Fibroblast of mammary gland (primary cell): ENCODE data around the gene PDZRN3.
A peak's percentile ranks its signal among the peaks of the same experiment; 100 is the strongest.

ENCODE experiments used
- DNase-seq: peaks from one replicate; pipeline ENCODE4 v3.0.0-alpha.2; 2010; ENCODE audit warnings: low read depth
- H3K4me3 ChIP-seq: 2 replicates; pipeline ENCODE4 v1.5.1; 2011; ENCODE audit warnings: low read depth, mild to moderate bottlenecking, low read length, moderate library complexity; ENCODE audit not compliant: control insufficient read depth
- CTCF ChIP-seq: conservative IDR thresholded peaks from 2 replicates; pipeline ENCODE4 v1.5.1; 2011; ENCODE audit warnings: low read depth, low read length, inconsistent platforms; ENCODE audit not compliant: control insufficient read depth, insufficient read depth

PDZRN3 gene

GRCh38 chr3:73426606-73427005 is 198.1 kb downstream of the PDZRN3 start:
- H3K4me3 ChIP-seq = no peak overlapping the region
- no peak for TF ChIP-seq CTCF
- DNase-seq = no peak

DNA sequence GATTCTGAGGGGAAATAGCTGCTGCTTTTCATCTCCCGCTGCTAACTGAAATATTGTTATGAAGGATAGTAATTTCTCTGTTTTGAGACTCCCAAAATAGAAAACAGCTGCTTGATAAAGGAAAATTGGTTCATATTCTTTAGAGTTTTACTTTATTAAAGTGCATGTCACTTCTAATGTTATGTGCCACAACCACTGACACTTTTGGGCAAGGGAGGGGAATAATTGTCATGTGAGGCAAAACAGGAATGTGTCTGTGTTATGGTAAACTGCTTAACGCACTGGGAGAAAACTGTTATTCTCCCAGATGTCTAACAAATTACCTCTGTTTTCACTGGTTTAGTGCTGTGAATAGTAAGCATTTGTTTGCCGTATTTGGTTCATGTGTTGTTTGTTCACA is 201.6 kb downstream of the PDZRN3 start:
- TF ChIP-seq CTCF = no peak
- no peak overlapping the region for H3K4me3 ChIP-seq
- DNase-seq = no peak

DNA sequence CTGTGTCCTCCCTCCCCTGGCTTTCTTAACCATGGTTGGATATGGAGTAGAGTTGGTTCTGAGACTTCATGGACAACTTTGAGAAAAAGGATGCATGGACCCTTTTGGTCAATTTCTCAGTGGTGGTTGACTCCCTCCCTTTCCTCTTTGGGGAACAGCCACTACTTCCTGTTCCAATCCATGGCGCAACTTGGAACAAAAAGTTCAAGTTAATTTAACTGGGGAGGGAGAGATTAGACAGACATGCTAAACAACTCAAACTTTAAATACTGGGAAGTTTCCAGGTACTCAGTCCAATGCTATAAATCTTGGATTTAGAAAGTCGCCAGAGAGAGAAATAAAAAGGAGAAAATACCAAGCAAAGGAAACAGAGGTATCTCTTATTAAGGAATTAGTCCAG is 202.2 kb downstream of the PDZRN3 start:
- no peak for TF ChIP-seq CTCF
- H3K4me3 ChIP-seq = no peak overlapping the region
- DNase-seq = peak; percentile 22

- H3K4me3 ChIP-seq = no peak overlapping the region
- peak; percentile 41 for DNase-seq
- no peak for TF ChIP-seq CTCF
Observed at GRCh38 chr3:73419942-73420341, 204.8 kb downstream of the PDZRN3 start.

GRCh38 chr3:73419179-73419803 is 205.4 kb downstream of the PDZRN3 start:
- H3K4me3 ChIP-seq = no peak overlapping the region
- DNase-seq = peak; percentile 79
- peak; percentile 41 for TF ChIP-seq CTCF

DNA sequence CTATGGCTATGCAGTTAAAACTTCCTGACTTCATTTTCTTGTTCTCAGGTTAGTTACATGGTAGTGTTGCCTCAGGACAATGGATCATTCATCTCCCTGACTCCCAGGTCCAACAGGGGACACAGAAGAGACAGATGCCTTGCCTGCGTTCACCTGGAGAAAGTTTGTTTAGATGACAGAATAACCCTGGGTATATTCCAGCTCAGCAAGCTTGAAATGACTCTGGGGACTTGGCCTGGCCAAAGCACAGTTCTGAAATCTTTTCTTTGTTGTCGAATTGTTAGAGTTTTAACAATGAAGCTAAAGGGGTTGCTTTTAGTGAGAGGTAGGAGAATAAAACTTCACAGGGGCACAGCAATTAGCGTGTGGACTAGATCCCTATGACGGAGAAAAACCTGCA is 206.1 kb downstream of the PDZRN3 start:
- DNase-seq = no peak
- no peak overlapping the region for H3K4me3 ChIP-seq
- no peak for TF ChIP-seq CTCF

DNA sequence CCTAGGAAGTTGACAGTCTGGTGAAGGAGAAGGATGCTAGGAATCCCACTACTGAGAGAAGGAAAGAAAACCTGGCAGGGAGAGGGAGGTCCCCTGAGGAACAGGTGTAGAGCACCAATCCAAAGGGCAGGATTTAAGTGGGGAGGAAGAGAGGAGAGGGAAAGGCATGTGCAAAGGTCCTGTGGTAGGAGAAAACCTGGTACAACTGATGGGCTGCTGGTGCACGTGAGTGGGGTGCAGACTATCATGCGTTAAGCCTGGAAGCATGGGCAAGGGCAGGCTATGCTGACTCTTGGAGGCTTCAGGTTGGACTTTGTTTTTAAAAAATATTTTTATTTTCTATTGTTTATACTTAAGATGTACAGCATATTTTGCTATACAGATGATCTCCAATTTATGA is 209.6 kb downstream of the PDZRN3 start:
- TF ChIP-seq CTCF = no peak
- no peak for DNase-seq
- no peak overlapping the region for H3K4me3 ChIP-seq
